Lower leg skin (tissue), 3 donors: ENCODE measurements around the gene HEPHL1.

Source experiments
- CTCF ChIP-seq, 3 donors: fragments of 450-650 bp; IDR thresholded peaks; one replicate each; pipeline ENCODE4 v1.5.1; 2016; ENCODE audit warnings: antibody characterized with exemption in 3 of 3, mild to moderate bottlenecking in 3 of 3, moderate library complexity in 2 of 3
- POLR2A ChIP-seq, 2 donors: fragments of 450-650 bp; IDR thresholded peaks; one replicate each; pipeline ENCODE4 v1.6.1; 2016 to 2017; ENCODE audit warnings: antibody characterized with exemption in 2 of 2, mild to moderate bottlenecking in 1 of 2, moderate library complexity in 1 of 2

- TF ChIP-seq POLR2A (IDR thresholded peaks at IDR 0.05) (no peak), CTCF (IDR thresholded peaks at IDR 0.05) (no peak)
These were observed 90.1 kb downstream of the HEPHL1 start for GRCh38 chr11:94111241-94111640.
